Choroid plexus epithelial cell (primary cell): ENCODE measurements around the gene HOXB8.

Source experiments
- DNase-seq: peaks from one replicate; pipeline ENCODE4 v3.0.0-alpha.2; 2010; ENCODE audit warnings: low read depth
- H3K4me3 ChIP-seq: 2 replicates; pipeline ENCODE4 v1.5.1; 2011; ENCODE audit warnings: low read depth, mild to moderate bottlenecking, control low read depth, low read length, moderate library complexity
- CTCF ChIP-seq: conservative IDR thresholded peaks from 2 replicates; pipeline ENCODE4 v1.5.1; 2011; ENCODE audit warnings: low read depth, mild to moderate bottlenecking, control low read depth, inconsistent platforms, low read length, moderate library complexity

HOXB8 gene

DNA sequence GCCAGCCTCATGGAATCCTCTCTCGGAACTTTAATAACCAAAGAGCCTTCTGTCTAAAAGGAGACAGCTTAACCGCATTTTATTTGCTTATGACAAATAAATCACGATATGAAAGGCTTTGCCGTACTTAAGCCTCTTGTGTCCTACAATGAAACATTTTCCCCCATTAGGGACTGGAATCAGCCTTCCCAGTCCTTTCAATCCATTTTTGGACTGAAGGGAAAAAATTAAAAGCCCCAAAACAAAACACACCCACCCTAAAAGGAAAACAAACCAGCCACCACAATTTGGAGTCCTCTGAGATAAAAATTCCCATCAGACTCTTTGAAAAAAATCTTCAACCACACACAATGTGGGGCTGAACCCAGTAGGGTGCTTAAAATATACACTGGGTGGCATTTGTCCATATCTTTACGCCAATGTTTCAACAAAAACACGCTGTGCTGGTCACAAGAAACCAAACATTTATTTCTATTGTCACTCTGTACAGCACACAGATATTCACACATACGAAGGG lies 40.0 kb downstream of the HOXB8 start:
- DNase-seq = no peak
- H3K4me3 ChIP-seq = no peak overlapping the region

GRCh38 chr17:48574505-48575065 lies 40.5 kb downstream of the HOXB8 start:
- TF ChIP-seq CTCF = no peak
- no peak for DNase-seq
- H3K4me3 ChIP-seq = no peak overlapping the region

More for the DNA sequence above, 40.0 kb downstream of the HOXB8 start:
- no peak for TF ChIP-seq CTCF

GRCh38 chr17:48571826-48572417 lies 43.2 kb downstream of the HOXB8 start:
- no peak for TF ChIP-seq CTCF
- no peak overlapping the region for H3K4me3 ChIP-seq
- DNase-seq = no peak

DNA sequence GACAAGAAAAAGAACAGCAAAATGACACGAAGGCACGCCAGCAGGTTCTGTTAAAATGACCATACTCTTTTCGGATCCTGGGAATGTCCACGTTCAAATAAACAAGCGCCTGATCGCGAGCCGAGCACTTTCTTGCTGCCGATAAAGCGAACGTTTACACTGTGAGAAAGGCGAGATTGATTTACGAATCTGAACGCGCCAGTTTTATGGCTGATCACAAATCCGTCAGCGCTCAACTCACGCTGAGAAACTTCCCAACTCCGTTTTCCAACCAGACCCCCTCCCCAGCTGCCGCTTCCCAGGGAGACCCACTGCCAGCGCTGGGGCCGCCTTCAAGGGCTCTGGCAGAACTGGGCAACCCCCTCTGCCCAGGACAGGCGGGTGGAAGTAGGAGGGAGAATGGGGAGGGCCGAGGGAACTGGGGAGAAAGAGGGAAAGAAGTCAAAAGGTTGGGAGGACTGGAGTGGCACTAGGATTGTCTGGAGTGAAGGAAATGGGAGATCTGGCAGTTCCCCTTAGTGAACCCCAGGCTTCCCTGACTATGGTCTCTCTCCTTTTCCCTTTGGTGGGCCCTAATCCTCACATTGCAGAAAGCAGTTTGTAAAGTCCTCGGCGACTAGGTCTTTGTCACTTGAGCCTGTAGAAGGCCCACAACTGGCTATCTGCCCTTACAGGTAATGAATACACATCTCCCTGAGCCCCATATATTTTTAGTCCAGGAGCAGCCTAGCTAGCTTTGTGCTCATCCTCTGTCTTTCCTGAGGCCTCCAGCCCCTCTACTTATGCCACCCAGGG lies 43.9 kb downstream of the HOXB8 start:
- no peak for DNase-seq
- no peak for TF ChIP-seq CTCF
- H3K4me3 ChIP-seq = no peak overlapping the region

DNA sequence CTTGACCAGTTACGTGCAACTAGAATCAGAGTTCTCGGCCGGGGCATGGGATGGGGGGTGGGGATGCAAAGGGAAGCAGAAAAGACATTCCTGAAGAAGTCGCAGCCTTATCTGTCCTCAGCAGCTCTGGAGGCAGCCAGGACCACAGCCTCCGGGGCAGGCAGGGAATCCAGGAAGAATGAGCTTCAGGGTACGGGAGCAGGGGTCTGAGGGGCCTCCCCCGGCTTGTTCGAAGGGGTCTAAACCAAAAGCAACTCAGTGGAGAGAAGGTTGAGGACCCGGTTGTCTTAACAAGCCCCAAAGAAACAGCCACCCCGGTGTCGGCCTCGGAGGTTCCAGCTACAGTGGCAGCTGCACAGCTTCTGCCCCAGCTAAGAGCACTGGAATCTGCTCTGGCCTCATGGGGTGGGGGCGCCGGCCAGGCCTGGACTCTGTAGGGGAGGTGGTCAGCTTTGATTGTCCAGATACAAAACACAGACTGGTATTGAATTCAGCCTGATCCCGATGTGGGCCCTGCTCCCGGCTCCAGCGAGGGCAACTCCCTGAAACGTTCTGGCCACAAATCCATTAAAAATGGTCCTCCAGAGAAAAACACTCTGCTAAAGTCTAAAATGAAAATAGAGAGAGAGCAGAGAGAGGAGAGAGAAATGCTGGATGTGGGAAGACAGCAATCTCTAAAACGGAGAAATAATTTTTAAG lies 44.6 kb downstream of the HOXB8 start:
- no peak overlapping the region for H3K4me3 ChIP-seq
- no peak for DNase-seq
- TF ChIP-seq CTCF = no peak

GRCh38 chr17:48569674-48570324 lies 45.3 kb downstream of the HOXB8 start:
- no peak overlapping the region for H3K4me3 ChIP-seq
- DNase-seq = no peak
- no peak for TF ChIP-seq CTCF
